Keratinocyte (primary cell): ENCODE data around the gene LCT.

ENCODE experiments used
- CTCF ChIP-seq, 3 experiments: IDR thresholded peaks in 1 of 3; conservative IDR thresholded peaks in 1 of 3; optimal IDR thresholded peaks in 1 of 3; 2 replicates in 2 of 3; 3 replicates in 1 of 3; pipeline versions ENCODE3 to v1.5.1; 2011; ENCODE audit warnings: low read length in 3 of 3, mild to moderate bottlenecking in 3 of 3, moderate library complexity in 2 of 3, control low read depth in 1 of 3, inconsistent platforms in 1 of 3; ENCODE audit not compliant: insufficient read depth in 2 of 3; ENCODE audit errors: extremely low read depth in 1 of 3
- EZH2 ChIP-seq: IDR thresholded peaks from one replicate; pipeline ENCODE4 v1.6.1; 2012; ENCODE audit warnings: inconsistent platforms, mild to moderate bottlenecking, low read length, moderate library complexity

- peak; percentile 92 to 100 (median 99) for TF ChIP-seq CTCF (optimal IDR thresholded peaks at IDR 0.05 in 1 of 3, IDR thresholded peaks at IDR 0.05 in 1 of 3, conservative IDR thresholded peaks at IDR 0.05 in 1 of 3; ENCODE audit: extremely low read depth in 1 of 3, insufficient read depth in 2 of 3, low read length in 3 of 3)
- TF ChIP-seq EZH2, result no peak
These were observed 39.3 kb downstream of the LCT start for GRCh38 chr2:135797497-135798274.
